ENCODE results near the gene HCRT.
A peak's percentile ranks its signal among the peaks of the same experiment; 100 is the strongest.
"Not testable (repeated sequence)": the region's sequence is repeated elsewhere in the genome, so short reads cannot be mapped to it uniquely, and the experiment has no call there.

HCRT gene

DNA sequence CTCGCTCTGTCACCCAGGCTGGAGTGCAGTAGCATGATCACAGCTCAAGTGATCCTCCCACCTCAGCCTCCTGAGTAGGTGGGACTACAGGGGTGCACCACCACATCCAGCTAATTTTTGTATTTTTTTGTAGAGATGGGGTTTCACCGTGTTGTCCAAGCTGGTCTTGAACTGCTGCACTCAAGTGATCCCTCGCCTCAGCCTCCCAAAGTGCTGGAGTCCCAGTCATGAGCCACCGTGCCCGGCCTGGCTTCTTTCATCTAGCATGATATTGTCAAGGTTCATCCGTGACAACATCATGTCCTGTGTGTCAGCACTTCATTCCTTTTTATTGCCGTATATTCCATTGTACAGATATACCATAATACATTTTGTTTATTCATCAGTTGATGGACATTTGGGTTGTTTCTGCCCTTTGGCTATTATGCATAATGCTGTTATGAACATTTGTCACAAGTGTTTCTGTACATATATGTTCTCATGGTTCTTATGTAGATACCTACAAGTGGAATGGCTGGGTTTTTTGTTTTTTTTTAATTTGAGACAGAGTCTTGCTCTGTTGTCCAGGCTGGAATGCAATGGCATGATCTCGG, 12.4 kb upstream of the HCRT start:
- no peak for DNase-seq

DNA sequence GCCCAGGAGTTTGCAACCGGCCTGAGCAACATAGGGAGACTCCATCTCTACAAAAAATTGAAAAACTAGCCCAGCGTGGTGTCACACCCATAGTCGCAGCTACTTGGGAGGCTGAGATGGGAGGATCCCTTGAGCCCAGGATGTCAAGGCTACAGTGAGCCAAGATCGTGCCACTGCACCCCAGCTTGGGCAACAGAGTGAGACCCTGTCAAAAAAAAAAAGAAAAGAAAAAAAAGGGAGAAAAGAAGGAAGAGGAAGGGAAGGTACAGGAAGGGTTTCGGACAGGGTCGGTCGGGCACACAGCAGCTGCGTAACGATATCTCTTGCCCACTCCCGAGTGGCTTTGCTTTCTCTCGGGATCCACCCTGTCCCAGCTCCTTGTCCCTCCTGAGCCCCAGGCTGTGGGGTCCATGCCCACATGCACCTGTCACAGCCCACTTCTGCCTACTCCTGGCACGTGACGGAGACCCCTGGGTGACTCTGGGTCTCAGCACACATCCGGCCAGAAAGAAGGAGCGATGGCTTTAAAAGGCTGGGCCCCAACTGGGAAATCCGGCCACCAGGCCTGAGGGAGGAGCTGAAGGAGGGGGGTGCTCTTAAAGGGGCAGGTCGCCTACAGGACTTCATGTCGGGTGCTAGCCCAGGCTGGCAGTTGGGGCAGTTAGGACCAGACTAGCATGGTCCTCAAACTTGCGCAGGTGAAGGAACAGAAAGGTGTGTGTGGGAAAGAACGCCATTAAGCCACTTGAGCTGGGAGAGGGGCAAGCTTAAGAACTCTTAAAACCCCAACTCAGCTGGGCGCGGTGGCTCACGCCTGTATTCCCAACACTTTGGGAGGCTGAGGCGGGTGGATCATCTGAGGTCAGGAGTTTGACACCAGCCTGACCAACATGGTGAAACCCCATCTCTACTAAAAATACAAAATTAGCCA, 9.0 kb upstream of the HCRT start, which contains the start of gene GHDC:
Gene GHDC, minus strand, starts transcription at position 526 of the 931 bp plus-strand sequence. CDS start 913 bp downstream, outside the sequence.
- DNase-seq = peak; percentile 88

DNA sequence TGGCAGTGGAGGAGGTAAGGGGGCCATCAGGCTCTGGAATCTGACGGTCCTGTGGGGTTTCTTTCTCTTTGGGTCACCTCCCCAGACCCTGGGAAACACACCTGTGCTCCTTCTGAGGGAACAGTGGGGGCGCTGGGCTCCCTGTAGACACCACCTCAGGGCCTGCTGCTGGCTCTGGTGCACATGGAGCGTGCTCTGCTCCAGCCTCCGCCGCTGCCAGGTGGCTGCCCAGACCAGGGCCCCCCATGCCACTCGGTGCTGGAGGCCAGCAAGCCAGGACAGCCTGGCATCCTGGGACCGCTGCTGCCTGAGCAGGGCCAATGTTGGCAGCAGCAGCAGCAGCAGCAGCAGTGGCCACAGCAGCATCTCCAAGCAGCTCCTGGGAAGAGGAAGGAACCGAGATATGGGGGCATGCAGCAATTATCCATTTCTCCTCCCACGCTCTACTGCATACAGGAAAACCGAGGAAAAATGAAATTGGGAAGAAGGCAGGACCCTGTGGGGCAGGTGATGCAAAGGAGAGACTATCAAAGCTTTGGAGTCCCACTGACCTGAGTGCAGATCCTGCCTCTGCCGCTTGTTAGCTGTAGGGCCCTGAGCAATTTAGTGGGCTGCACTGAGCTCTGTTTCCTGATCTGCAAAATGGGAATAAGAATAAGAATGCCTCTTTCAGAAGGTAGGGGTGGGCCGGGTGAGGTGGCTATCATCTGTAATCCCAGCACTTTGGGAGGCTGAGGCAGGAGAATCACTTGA, 8.1 kb upstream of the HCRT start:
- no peak for DNase-seq

DNA sequence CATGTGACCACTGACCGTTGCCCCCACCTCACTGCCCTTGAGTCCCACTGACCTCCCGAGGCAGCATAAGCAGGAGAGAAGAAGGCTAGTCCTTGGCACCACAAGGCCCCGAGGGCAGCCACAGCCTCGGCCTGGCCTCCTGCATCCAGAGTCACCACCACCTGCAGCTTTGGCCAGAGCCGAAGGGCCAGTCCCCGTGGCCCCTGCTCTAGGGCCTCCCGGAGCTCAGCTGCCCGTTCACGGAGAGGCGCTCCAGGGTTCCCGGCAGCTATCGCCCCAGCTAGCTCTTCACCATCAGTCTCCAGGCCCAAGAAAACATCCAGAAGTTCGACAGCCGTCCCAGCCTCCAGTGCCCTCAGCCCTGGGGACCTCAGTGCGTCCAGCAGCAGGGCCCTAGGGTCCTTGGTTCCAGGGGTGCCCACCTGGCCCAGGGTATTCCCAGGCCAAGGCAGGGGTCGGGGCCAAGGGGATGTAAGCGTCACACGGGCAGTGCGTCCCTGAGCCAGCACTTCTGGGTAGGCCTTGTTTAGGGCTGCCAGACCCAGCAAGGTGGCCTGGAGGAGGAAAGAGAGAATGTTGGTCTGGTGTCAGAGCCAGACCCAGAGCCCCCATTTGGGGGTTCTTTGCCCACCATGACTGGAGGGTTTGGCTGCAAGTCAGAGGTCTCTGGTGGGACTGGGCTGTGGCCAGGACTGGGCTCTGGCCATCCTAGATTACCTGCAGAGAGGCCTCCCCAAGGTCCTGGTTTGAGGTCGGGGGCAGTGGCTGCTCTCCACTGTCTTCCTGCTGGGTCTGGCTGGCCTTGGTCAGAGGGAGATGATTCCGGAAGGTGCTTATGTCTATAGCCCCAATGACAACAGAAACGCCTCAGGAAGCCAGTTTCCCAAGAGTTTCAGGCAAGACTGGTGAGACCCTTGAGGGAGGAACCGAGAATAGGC, 7.2 kb upstream of the HCRT start:
- no peak for DNase-seq

DNA sequence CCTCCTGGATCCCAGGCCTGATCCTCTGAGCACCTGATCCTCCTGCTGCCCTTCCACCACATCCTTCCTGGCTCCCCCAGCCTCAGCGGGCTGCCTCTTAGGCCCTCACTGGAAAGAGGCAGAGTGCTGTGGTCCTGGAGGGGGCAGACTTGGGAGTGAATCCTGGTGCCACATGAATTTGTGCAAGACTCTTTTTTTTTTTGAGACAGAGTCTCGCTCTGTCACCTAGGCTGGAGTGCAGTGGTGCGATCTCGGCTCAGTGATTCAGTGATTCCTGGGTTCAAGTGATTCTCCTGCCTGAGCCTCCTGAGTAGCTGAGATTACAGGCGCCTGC, 6.0 kb upstream of the HCRT start:
- no peak for DNase-seq

DNA sequence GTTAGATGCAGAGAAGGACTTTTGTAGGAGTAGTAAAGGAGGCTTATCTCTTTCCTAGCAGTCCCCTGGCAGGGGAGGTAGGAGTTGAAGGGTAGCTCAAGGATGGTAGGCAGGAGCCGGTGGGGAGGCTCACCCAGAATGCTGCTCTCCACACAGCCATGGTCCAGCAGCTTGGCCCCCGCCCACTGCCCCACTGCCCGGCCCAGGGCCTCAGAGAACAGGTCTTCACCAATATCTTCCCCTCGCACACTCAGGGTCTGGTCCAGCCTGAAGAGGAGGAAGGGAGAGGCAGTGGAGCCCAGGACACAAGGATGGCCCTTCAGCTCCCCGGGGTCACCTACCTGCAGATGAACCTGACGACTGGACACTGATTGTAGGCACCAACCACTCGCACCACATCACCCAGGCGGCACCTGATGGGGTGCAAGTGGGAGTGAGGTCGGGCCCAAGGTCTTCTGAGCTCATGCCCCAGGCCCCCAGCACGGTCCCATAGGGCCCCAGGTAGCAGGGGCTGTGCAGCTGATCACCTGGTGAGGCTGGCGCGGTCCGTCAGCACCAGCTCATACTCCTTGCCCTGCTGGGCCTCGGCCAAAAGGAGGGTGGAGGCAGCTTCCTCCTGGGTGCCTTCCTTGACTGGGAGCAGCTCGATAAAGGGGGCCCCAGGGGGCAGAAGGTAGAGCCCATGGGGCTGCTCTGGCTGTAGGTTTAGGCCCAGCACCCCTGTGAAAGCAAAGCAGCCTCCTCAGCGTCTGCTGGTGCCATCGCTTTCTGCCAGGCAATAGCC, 5.4 kb upstream of the HCRT start:
- DNase-seq = no peak

DNA sequence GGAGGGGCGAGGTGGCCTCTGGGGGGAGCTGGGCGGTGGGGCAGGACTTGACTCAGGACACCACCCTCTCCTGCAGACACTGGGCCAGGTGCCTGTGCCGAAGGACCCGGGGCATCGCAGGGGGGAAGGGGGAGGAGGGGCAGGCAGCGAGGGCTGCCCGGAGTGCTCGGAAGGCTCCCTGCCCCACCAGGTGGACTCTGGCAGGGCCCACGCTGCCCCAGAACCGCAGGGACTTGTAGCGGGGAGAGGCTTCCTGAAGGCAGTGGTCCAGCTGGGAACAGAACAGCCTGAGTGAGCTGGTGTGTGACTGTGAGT, 4.4 kb upstream of the HCRT start:
- no peak for DNase-seq

DNA sequence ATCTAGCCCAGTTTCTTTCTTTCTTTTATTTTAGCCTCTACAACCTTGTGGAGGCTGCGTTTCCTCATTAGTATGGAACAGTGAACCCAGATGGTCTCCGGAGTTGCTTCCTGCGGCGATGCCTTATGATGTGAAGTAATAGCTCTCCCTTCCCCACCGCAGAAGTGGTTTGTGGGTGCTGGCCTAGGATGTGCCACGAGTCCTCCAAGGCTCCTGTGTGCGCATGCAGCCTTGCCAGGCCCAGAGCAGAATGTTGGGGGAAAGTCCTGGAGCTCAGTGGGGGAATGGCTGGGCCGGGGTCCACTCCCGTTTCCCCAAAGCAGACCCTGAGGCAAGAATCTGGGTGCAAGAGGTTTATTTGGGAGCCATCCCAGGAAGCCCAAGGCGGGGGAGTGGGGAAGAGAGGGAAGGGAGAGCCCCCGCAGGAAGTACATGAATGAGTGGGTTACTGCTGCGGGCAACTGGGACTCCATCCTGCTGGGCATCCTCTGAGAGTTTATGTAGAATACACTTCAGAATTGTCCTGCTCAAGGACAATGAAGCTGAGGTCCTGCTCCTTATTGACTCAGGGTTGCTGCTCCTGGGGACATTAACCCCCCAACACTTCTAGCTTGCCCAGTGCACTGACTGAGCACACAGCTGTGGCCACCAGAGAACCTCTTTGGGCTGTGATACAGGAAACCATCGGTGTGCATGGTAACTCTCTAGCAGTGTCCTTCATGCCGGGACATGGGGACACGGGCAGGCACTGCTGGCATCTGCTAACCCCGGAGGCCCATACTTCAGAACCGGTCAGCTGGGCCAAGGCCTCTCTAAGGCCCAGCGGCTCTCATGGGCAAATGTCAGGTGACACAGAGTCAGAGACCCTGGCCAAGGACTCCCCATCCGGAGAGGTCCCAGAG, 3.7 kb upstream of the HCRT start:
- no peak for DNase-seq

DNA sequence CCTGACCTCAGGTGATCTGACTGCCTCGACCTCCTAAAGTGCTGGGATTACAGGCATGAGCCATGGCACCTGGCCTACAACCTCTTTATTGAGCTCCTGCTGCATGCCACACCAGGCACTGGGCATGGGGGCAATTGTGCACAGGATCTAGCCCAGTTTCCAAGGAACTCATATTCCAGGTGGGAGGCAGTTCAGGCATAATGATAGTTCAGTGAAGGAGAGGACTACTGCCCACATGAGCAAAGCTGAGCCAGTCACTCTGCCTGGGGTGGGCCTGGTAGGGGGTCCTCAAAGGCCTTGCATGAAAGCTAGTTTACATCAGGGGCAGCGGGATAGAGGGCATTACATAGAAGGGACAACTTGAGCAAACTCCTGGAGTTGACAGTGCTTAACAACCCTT, 2.6 kb upstream of the HCRT start:
- DNase-seq = no peak

DNA sequence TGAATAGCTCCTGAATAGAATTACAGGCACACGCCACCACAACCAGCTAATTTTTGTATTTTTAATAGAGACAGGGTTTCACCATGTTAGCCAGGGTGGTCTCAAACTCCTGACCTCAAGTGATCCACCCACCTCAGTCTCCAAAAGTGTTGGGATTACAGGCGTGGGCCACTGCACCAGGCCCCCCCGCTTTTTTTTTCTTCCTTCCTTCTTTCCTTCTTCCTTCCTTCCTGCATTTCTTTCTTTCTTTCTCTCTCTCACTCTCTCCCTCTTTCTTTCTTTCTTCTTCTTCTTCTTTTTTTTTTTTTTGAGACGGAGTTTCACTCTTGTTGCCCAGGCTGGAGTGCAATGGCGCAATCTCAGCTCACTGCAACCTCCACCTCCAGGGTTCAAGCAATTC, 939 bp upstream of the HCRT start:
- not testable (repeated sequence) for DNase-seq

DNA sequence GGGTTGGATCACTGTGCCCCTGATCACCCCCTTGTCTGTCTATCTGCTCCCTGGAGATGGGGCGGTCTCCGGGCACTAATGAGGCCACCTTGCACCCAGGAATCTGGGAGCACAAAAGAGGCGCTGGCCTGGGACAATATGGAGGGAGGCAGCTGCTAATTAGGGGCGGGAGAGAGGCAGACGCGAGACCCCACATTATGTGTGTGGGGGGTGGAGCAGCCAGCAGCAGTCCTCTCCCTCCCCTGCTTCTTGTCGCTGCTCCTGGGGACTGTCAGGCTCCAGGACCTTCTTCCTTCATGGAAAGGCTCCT, 324 bp upstream of the HCRT start:
- DNase-seq = no peak

DNA sequence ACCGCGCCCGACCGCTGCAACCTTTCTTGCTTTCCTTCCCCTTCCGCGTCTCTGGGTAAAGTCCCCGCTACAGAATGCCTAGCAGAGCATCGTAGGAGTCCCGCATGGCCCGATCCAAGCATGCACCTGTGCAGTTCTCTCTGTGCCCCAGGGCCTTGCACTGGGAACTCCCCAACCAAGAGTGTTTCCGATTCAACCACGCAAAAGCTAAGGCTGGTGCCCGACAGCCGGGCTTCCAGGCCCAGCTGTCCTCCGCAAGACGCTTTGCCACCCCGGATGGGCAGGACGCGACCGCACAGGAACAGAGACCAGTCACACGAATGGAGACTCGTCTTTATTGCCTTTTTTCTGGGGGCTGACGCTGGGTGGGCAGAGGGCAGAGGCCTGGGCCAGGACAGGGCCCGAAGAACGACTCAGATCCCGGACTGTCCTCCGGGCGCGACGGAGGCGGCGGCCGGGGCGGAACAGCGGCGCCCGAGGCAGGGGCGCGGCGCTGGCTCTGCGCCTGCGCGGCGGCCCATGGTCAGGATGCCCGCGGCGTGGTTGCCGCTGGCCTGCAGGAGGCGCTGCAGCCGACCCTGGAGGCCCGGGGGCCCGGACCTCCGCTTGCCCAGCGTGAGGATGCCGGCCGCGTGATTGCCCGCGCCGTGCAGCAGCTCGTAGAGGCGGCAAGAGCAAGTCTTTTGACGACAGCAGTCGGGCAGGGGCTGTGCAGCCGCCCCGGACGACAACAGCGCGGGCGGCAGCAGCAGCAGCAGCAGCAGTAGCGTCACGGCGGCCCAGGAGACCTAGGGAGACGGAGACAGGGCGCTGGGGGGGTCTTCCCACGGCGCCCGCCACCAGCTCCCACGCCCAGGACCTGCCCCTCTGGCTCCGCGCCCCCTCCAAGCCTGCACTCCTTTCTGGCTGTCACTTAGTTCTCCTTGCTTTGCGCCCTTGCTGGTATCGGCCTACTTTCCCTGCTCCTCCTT, 1.2 kb downstream of the HCRT start:
- DNase-seq = peak; percentile 81

DNA sequence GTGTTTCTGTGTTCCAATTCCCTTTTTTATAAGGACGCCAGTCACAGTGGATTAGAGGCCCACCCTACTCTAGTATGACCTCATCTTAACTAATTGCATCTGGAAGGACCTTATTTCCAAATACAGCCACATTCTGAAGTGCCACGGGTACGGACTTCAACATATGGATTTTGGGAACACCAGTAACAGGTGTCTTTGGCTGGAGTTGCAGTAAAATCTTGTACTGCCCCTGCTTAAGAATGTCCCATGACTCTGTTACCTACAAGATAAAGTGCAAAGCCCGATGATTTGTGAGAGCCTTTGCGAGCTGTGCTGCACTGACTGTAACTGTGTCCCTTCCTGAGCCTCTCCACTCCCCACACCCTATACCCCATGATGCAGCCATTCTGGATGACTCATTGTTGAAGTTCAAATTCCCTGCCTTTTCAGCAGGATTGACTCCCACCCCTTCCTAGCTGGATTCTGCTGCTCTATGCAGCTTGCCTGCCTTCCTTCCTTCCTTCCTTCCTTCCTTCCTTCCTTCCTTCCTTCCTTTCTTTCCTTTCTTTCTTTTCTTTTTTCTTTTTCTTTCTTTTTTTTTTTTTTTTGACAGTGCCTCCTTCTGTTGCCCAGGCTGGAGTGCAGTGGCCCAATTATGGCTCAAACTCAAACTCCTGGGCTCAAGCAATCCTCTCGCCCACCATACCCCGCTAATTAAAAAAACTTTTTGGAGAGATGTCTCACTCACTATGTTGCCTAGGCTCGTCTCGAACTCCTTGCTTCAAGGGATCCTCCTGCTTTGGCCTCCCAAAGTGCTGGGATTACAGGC, 2.1 kb downstream of the HCRT start:
- DNase-seq = peak; percentile 12

DNA sequence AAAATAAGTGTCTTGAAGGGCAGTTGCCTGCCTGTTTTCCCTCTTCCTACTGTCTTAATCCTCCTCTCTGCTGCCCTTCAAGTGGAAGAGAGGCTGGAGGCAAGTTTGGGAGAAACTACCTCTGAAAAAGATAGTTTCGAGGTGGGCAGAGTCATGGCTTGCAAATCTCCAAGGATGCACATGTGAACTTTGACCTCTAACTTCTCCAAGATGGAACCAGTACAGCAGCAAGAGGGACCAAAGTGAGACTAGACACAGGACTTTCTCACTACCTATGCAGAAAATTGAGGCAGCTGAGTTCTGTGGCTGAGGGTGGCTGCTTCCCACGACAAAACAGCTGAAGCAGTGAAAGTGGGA, 3.4 kb downstream of the HCRT start:
- DNase-seq = no peak

DNA sequence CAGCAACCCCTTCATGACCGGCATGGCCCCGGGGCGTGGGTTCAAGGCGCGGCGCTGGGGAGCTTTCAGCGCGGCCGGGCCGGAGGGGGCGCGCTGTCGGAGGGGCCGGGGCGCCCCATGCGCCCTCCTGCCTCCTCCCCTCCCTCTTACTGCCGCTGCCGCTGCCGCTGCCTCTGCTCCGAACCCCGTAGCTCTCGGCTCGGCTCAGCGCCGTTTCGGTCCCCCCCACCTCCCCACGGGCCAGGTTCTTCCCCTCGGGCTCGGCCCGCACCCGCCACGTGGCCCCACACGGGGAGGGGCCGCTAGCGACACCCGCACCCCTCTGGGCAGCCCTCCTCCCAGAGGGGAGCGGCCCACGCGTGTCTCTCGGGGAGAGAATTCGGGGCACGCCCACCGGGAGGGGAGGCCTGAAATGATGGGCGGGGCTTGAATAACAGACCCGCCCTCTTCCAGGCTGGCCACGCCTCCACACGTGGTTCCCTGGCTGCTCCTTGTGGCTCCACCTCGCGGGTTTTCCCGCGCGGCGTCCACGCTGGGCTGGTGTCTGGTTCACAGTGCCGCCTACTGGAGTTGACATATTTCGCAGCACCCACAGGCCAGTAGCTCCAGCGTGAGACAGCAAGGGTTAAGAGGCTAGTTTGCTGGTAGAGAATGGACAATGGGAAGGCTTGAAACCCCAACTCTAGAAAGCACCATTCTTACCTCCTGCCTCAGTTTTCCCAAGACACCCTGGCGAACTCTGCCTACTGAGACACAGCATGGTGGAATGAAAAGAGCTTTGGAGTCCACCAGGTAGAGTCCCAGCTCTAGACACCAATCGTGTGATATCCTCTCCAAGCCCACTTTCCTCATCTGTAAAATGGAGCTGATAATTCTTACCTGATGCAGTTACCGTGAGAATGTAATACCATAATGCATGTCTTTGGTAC, 4.1 kb downstream of the HCRT start, which contains the start of gene KCNH4:
Gene KCNH4, minus strand, starts transcription at position 221 of the 929 bp plus-strand sequence. Its CDS starts 197 bp downstream, at position 24.
- DNase-seq = peak; percentile 84

DNA sequence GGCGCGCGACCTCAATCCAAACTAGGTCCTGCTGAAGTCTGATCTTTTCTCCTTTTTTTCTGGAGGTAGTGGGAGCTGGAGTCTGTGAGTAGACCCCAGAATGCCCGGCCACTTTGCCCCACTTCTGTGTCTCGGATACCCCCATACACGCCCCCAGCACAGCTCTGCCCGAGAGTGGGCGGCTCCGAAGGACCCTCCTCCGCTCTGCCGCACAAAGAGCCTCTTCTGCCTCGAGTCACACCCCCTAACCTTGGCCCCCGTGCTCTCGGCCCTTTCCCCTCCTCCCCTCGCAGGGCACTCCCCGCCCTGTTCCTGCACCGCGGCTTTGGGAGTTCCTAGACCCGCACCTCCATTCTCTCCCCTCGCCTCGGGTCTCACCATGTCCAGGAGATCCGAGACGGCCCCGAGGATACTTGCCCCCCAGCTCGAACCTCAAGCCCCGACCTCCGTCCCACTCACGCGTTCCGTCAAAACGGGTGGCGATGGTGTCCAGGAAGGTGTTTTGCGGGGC, 4.8 kb downstream of the HCRT start:
- peak; percentile 15 for DNase-seq

DNA sequence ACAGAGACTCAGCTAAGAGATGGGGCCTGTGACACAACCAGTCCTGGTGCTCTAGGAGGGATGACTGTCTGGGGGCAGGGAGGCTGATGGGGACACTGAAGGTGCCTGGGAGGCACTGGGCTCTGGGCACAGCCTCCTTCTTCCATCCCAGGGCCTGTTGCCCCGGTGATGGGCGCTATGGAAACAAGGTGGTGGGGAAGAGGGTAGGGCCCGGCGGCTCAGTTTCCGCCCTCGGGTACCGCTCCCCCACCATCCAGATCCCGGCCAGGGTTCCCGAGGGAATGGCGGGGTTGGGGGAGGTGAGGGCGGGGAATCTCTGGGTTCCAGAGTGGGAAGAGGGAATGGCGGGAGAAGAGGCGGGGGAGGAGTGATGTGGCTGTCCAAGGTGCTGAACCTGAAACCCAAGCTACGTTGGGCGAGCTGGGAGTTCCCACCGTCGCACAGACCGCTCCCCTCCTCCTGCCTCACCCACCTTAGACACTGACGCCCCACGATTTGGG, 5.3 kb downstream of the HCRT start:
- peak; percentile 39 for DNase-seq
